Fibroblast of lung (primary cell): ENCODE results near the gene DCTN4. TPM values are rescaled to one million over a fixed set of nuclear protein-coding genes. Genes with fewer than 3 reads are reported as not detected.
A peak's percentile ranks its signal among the peaks of the same experiment; 100 is the strongest.

Experiments
- DNase-seq, 2 donors: peaks; one replicate each; pipeline versions ENCODE4 v3.0.0 to v3.0.0-alpha.2; 2010; ENCODE audit warnings: low read depth in 2 of 2
- H2AFZ ChIP-seq: 2 replicates; pipeline ENCODE4 v1.5.1; 2012; ENCODE audit warnings: low read length, control low read depth, inconsistent platforms
- H3K27ac ChIP-seq: 2 replicates; pipeline ENCODE4 v1.5.1; 2011; ENCODE audit warnings: low read length, control low read depth; ENCODE audit not compliant: insufficient read depth
- H3K27me3 ChIP-seq: 2 replicates; pipeline ENCODE4 v1.5.1; 2011; ENCODE audit warnings: mild to moderate bottlenecking, low read length; ENCODE audit not compliant: control insufficient read depth, insufficient read depth
- H3K36me3 ChIP-seq: 2 replicates; pipeline ENCODE4 v1.5.1; 2011; ENCODE audit warnings: low read length; ENCODE audit not compliant: control insufficient read depth, insufficient read depth
- H3K4me1 ChIP-seq: 2 replicates; pipeline ENCODE4 v1.5.1; 2011; ENCODE audit warnings: low read length; ENCODE audit not compliant: control insufficient read depth, insufficient read depth; ENCODE audit errors: extremely low read depth
- H3K4me2 ChIP-seq: 2 replicates; pipeline ENCODE4 v1.5.1; 2011; ENCODE audit warnings: low read length, control low read depth; ENCODE audit not compliant: insufficient read depth; ENCODE audit errors: extremely low read depth
- H3K4me3 ChIP-seq, 4 experiments: fragments of 200-600 bp in 1 of 4; sonication (generic) in 1 of 4; replicated peaks in 1 of 4; 2 replicates each; pipeline ENCODE4 v1.5.1; 2011 to 2016; ENCODE audit warnings: low read length in 4 of 4, low read depth in 3 of 4, mild to moderate bottlenecking in 3 of 4, control low read depth in 2 of 4, inconsistent platforms in 1 of 4, mixed read lengths in 1 of 4; ENCODE audit not compliant: insufficient read depth in 1 of 4; ENCODE audit errors: control extremely low read depth in 1 of 4
- H3K79me2 ChIP-seq: 2 replicates; pipeline ENCODE4 v1.5.1; 2012; ENCODE audit warnings: mild to moderate bottlenecking, low read length, inconsistent platforms; ENCODE audit not compliant: control insufficient read depth, insufficient read depth
- H3K9ac ChIP-seq: 2 replicates; pipeline ENCODE4 v1.5.1; 2011; ENCODE audit warnings: mild to moderate bottlenecking, low read length, control low read depth; ENCODE audit not compliant: insufficient read depth
- H3K9me3 ChIP-seq: 2 replicates; pipeline ENCODE4 v1.5.1; 2012; ENCODE audit warnings: low read depth, low read length; ENCODE audit not compliant: control insufficient read depth, insufficient read depth
- H4K20me1 ChIP-seq: 2 replicates; pipeline ENCODE4 v1.5.1; 2011; ENCODE audit warnings: low read length; ENCODE audit not compliant: control insufficient read depth, insufficient read depth; ENCODE audit errors: extremely low read depth
- CTCF ChIP-seq, 2 donors: IDR thresholded peaks in 1 of 2; conservative IDR thresholded peaks in 1 of 2; 1 replicate in 1 of 2; 2 replicates in 1 of 2; pipeline ENCODE4 v1.5.1; 2011 to 2012; ENCODE audit warnings: low read length in 2 of 2, control low read depth in 1 of 2, inconsistent platforms in 1 of 2, low read depth in 1 of 2, mild to moderate bottlenecking in 1 of 2
- EZH2 ChIP-seq: IDR thresholded peaks from 2 replicates; pipeline ENCODE4 v1.5.1; 2012; ENCODE audit warnings: low read length, control low read depth, mild to moderate bottlenecking; ENCODE audit errors: missing control alignments
- polyA plus RNA-seq, 2 donors: library from polyadenylated mRNA; depleted of rRNA in 1 of 2; stranded (reverse) in 1 of 2; unstranded in 1 of 2; fragments of >200 nt; gene quantifications; 2 replicates each; pipeline ENCODE4 v1.2.1, GENCODE V29; 2011 to 2012; ENCODE audit warnings: missing spikeins in 1 of 2
- total RNA-seq: library from RNA; depleted of rRNA; stranded (reverse); fragments of >200 nt; gene quantifications from 2 replicates; pipeline ENCODE4 v1.2.1, GENCODE V29; 2014

Gene DCTN4
- total and polyA plus RNA-seq, 2 donors (not counting 1 experiment from before 2014, with no cell fraction given), result 60.0 to 67.2 TPM

- DNase-seq, result peak in 1 of 2 donors; percentile 19
Measured at GRCh38 chr5:150710165-150710564, 48.7 kb downstream of the DCTN4 start.

GRCh38 chr5:150706776-150707390 lies 51.9 kb downstream of the DCTN4 start:
- H3K27ac ChIP-seq, result no peak overlapping the region
- no peaks in the 10 kb centered on the region for H3K9me3 ChIP-seq
- no peak overlapping the region for H3K9ac ChIP-seq

More at GRCh38 chr5:150710165-150710564, 48.7 kb downstream of the DCTN4 start:
- Histone ChIP-seq H3K9me3 (no peaks in the 10 kb centered on the region), H3K4me1 (no peaks in the 10 kb centered on the region), H3K79me2 (no peaks in the 10 kb centered on the region), H3K4me2 (no peak overlapping the region), H3K4me3 (no peak overlapping the region), H3K9ac (no peak overlapping the region), H4K20me1 (no peaks in the 10 kb centered on the region), H2AFZ (no peak overlapping the region), H3K27ac (no peak overlapping the region), H3K36me3 (peaks cover 18% of the 10 kb centered on the region), H3K27me3 (no peaks in the 10 kb centered on the region)
- TF ChIP-seq CTCF (conservative IDR thresholded peaks at IDR 0.05 in 1 of 2, IDR thresholded peaks at IDR 0.05 in 1 of 2; ENCODE audit: low read depth in 1 of 2, low read length in 2 of 2) (peak; percentile 18 to 26), EZH2 (no peak)

GRCh38 chr5:150703762-150704161 lies 55.1 kb downstream of the DCTN4 start:
- Histone ChIP-seq H3K9me3 (no peaks in the 10 kb centered on the region), H3K9ac (no peak overlapping the region), H3K36me3 (no peaks in the 10 kb centered on the region), H3K27me3 (no peaks in the 10 kb centered on the region), H3K4me2 (no peak overlapping the region), H3K79me2 (peaks cover 18% of the 10 kb centered on the region), H2AFZ (no peak overlapping the region), H3K4me1 (no peaks in the 10 kb centered on the region), H4K20me1 (no peaks in the 10 kb centered on the region), H3K27ac (no peak overlapping the region), H3K4me3 (no peak overlapping the region)
- peak in 1 of 2 donors; percentile 6 for DNase-seq
- TF ChIP-seq EZH2, result no peak
- no peak for TF ChIP-seq CTCF (conservative IDR thresholded peaks at IDR 0.05 in 1 of 2, IDR thresholded peaks at IDR 0.05 in 1 of 2; ENCODE audit: low read depth in 1 of 2, low read length in 2 of 2)

More at GRCh38 chr5:150706776-150707390, 51.9 kb downstream of the DCTN4 start:
- H3K36me3 ChIP-seq, result peaks cover 13% of the 10 kb centered on the region
- H3K4me1 ChIP-seq, result no peaks in the 10 kb centered on the region
- no peaks in the 10 kb centered on the region for H3K79me2 ChIP-seq
- H3K4me3 ChIP-seq, result no peak overlapping the region
- H2AFZ ChIP-seq, result no peak overlapping the region
- DNase-seq, result no peak
- TF ChIP-seq CTCF (conservative IDR thresholded peaks at IDR 0.05 in 1 of 2, IDR thresholded peaks at IDR 0.05 in 1 of 2; ENCODE audit: low read depth in 1 of 2, low read length in 2 of 2) (no peak), EZH2 (no peak)
- no peaks in the 10 kb centered on the region for H3K27me3 ChIP-seq
- H3K4me2 ChIP-seq, result no peak overlapping the region
- no peaks in the 10 kb centered on the region for H4K20me1 ChIP-seq
